Left ventricle myocardium superior (tissue), 1 donor: ENCODE results near the gene CSRP2. TPM values are rescaled to one million over a fixed set of nuclear protein-coding genes. Genes with fewer than 3 reads are reported as not detected.

Experiments used
- ATAC-seq: fragments of 200-7000 bp; cut with Tn5 transposase; one replicate; pipeline ENCODE4 v1.9.1; 2020; ENCODE audit warnings: mild to moderate bottlenecking, moderate library complexity
- DNase-seq: peaks from one replicate; pipeline ENCODE4 v3.0.0-alpha.2; 2020
- intact Hi-C: fragments of 100-400 bp; cut with micrococcal nuclease; formaldehyde crosslinking; loops from one replicate; pipeline ENCODE4 v1.11.0; 2022
- total RNA-seq: library from RNA; stranded (reverse); fragmentation: NEBNext Ultra II Directional; extraction: Animal tissue kit (Norgen Biotek cat#: 25700); gene quantifications from one replicate; pipeline ENCODE4 v1.2.1, GENCODE V29; 2021
- donor health status: DM: no; HTN: yes; CAD: no; lungs with severe emphysema.

The CSRP2 gene
- total RNA-seq, 1 donor from 2014 or later: 54.1 TPM

GRCh38 chr12:76810671-76811419 lies 68.0 kb downstream of the CSRP2 start:
- intact Hi-C loops: no loop called here
- DNase-seq (peak; percentile 23), ATAC-seq (peak; percentile 51)

Other genes starting within 250 kb of the CSRP2 start
- gene ZDHHC17, start 114.9 kb downstream of the CSRP2 start, total RNA-seq: 22.2 TPM
- gene E2F7, start 186.6 kb upstream of the CSRP2 start, total RNA-seq: 0.07 TPM